Suprapubic skin (tissue), 4 donors: ENCODE results near the gene FAM83E.

Source experiments
- POLR2A ChIP-seq, 2 donors: fragments of 450-650 bp; IDR thresholded peaks; one replicate each; pipeline ENCODE4 v1.6.1; 2017; ENCODE audit warnings: antibody characterized with exemption in 2 of 2, mild to moderate bottlenecking in 2 of 2, moderate library complexity in 2 of 2
- POLR2AphosphoS5 ChIP-seq, 3 donors: sonication (generic); formaldehyde crosslinking; IDR thresholded peaks; one replicate each; pipeline ENCODE4 v1.6.1; 2017; ENCODE audit warnings: antibody characterized with exemption in 3 of 3
- TF ChIP-seq, protein P1 (sequence below), 2 donors: fragments of 200-600 bp in 1 of 2; fragments of 450-650 bp in 1 of 2; sonication (generic) in 1 of 2; IDR thresholded peaks; one replicate each; pipeline ENCODE4 v1.5.1; 2016 to 2019; ENCODE audit warnings: antibody characterized with exemption in 2 of 2, mild to moderate bottlenecking in 1 of 2, moderate library complexity in 1 of 2

DNA sequence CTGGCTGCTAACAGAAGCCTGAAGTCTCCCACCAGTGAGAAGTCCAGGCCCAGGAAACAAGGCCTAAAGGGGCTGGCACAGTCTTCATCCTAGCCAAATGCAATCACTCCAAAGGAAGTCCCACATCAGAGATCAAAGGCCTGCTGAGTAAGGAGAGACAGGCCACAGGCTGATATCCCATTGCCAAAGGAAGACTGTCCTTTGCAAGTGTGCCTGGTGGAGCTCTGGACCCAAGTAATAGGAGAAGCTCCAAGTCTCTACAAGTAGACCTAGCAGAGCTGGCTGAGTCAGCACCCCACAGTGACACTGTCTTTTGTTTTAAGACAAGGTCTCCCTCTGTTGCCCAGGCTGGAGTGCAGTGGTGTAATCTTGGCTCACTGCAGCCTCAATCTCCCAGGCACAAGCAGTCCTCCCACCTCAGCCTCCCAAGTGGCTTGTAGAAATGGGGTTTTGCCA, 17.8 kb upstream of the FAM83E start:
- TF ChIP-seq, protein P1, sequence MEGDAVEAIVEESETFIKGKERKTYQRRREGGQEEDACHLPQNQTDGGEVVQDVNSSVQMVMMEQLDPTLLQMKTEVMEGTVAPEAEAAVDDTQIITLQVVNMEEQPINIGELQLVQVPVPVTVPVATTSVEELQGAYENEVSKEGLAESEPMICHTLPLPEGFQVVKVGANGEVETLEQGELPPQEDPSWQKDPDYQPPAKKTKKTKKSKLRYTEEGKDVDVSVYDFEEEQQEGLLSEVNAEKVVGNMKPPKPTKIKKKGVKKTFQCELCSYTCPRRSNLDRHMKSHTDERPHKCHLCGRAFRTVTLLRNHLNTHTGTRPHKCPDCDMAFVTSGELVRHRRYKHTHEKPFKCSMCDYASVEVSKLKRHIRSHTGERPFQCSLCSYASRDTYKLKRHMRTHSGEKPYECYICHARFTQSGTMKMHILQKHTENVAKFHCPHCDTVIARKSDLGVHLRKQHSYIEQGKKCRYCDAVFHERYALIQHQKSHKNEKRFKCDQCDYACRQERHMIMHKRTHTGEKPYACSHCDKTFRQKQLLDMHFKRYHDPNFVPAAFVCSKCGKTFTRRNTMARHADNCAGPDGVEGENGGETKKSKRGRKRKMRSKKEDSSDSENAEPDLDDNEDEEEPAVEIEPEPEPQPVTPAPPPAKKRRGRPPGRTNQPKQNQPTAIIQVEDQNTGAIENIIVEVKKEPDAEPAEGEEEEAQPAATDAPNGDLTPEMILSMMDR (IDR thresholded peaks at IDR 0.05) = no peak
- TF ChIP-seq POLR2A (IDR thresholded peaks at IDR 0.05) (no peak), POLR2AphosphoS5 (IDR thresholded peaks at IDR 0.05) (no peak)
